ENCODE measurements around the gene TM9SF1. TPM values are rescaled to one million over a fixed set of nuclear protein-coding genes. Genes with fewer than 3 reads are reported as not detected.

The TM9SF1 gene
- total and polyA plus RNA-seq, 9 of the 15 experiments (the other 6 are each of a cell fraction or from before 2014, with no cell fraction given): 5.3 to 20.3 (median 11.8) TPM

DNA sequence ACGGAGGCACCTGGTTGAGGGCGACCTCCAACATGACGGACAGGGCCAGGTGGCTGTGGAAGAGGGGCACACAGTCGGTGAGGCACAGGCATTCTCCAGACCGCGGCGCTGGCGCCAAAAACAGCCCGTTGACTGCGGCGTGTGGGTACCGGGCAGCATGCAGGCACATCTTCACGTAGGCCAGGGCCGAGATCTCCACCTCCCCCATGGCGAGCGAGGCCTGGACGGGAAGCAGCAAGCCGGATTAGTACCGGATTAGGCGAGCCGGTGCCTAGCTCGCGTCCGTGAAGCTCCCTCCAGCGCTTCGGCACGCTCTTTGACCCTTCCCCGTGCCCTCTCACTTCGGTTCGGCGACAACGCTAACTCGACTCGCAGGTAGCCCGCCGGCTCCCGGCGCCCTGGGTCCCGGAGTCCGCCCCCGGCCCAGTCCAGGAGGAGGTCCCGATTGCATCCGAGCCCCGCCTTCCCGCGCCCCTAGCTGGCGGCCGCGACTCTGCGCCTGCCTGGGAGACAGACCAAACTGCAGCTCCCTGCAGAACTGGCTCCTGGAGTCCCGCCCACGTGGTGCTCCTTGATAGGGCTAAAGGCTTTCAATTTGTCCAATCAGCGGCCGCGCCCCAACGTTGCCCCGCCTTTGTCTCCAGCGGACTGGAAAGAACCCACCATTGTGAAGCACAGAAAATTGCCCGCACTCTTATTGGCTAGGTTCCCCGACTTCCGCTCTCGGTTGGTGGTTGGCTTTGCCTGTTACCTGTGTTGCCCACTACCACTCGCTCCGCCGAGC is 54.0 kb downstream of the TM9SF1 start, which contains the start of gene EMC9 (continued):
- TF ChIP-seq GTF3C2 (IDR thresholded peaks at IDR 0.05; ENCODE audit: borderline replicate concordance, extremely low read depth, insufficient read length) (no peak), CREBBP (IDR thresholded peaks at IDR 0.05; ENCODE audit: low read depth, low read length) (no peak), ZNF830 (CRISPR knock-in tag; IDR thresholded peaks at IDR 0.05) (no peak), MXD1 (CRISPR knock-in tag; IDR thresholded peaks at IDR 0.05; ENCODE audit: borderline replicate concordance, poor library complexity, severe bottlenecking) (no peak), ILK (tag; IDR thresholded peaks at IDR 0.05; ENCODE audit: borderline replicate concordance, low read depth) (no peak), RAD21 (CRISPR knock-in tag; conservative IDR thresholded peaks at IDR 0.05 in 1 of 2, IDR thresholded peaks at IDR 0.05 in 1 of 2) (no peak), JUNB (CRISPR knock-in tag; conservative IDR thresholded peaks at IDR 0.05) (no peak), NELFE (IDR thresholded peaks at IDR 0.05; ENCODE audit: insufficient read depth, insufficient read length) (no peak), ZNF589 (CRISPR knock-in tag; IDR thresholded peaks at IDR 0.05; ENCODE audit: low read depth) (no peak), JUND (IDR thresholded peaks at IDR 0.05; ENCODE audit: borderline replicate concordance, low read depth, low read length) (0 out of 2 replicates have a peak, but pooled peaks have one; percentile 18), JUND (tag; IDR thresholded peaks at IDR 0.05; ENCODE audit: borderline replicate concordance, low read depth, low read length) (no peak)
- TF ChIP-seq, protein P1, sequence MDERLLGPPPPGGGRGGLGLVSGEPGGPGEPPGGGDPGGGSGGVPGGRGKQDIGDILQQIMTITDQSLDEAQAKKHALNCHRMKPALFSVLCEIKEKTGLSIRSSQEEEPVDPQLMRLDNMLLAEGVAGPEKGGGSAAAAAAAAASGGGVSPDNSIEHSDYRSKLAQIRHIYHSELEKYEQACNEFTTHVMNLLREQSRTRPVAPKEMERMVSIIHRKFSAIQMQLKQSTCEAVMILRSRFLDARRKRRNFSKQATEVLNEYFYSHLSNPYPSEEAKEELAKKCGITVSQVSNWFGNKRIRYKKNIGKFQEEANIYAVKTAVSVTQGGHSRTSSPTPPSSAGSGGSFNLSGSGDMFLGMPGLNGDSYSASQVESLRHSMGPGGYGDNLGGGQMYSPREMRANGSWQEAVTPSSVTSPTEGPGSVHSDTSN (CRISPR knock-in tag; IDR thresholded peaks at IDR 0.05; ENCODE audit: low read depth): no peak
- TF ChIP-seq, protein P1 (tag; conservative IDR thresholded peaks at IDR 0.05; ENCODE audit: low read depth): no peak
- TF ChIP-seq, protein P2, sequence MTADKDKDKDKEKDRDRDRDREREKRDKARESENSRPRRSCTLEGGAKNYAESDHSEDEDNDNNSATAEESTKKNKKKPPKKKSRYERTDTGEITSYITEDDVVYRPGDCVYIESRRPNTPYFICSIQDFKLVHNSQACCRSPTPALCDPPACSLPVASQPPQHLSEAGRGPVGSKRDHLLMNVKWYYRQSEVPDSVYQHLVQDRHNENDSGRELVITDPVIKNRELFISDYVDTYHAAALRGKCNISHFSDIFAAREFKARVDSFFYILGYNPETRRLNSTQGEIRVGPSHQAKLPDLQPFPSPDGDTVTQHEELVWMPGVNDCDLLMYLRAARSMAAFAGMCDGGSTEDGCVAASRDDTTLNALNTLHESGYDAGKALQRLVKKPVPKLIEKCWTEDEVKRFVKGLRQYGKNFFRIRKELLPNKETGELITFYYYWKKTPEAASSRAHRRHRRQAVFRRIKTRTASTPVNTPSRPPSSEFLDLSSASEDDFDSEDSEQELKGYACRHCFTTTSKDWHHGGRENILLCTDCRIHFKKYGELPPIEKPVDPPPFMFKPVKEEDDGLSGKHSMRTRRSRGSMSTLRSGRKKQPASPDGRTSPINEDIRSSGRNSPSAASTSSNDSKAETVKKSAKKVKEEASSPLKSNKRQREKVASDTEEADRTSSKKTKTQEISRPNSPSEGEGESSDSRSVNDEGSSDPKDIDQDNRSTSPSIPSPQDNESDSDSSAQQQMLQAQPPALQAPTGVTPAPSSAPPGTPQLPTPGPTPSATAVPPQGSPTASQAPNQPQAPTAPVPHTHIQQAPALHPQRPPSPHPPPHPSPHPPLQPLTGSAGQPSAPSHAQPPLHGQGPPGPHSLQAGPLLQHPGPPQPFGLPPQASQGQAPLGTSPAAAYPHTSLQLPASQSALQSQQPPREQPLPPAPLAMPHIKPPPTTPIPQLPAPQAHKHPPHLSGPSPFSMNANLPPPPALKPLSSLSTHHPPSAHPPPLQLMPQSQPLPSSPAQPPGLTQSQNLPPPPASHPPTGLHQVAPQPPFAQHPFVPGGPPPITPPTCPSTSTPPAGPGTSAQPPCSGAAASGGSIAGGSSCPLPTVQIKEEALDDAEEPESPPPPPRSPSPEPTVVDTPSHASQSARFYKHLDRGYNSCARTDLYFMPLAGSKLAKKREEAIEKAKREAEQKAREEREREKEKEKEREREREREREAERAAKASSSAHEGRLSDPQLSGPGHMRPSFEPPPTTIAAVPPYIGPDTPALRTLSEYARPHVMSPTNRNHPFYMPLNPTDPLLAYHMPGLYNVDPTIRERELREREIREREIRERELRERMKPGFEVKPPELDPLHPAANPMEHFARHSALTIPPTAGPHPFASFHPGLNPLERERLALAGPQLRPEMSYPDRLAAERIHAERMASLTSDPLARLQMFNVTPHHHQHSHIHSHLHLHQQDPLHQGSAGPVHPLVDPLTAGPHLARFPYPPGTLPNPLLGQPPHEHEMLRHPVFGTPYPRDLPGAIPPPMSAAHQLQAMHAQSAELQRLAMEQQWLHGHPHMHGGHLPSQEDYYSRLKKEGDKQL (CRISPR knock-in tag; IDR thresholded peaks at IDR 0.05; ENCODE audit: borderline replicate concordance): no peak
